ENCODE measurements around the gene WDR45B.

- TF ChIP-seq CTCF (IDR thresholded peaks at IDR 0.05) = no peak
- TF ChIP-seq POLR2A (IDR thresholded peaks at IDR 0.05) = no peak
Measured at GRCh38 chr17:82694647-82695046, 46.4 kb upstream of the WDR45B start.

Data from body of pancreas (tissue), 4 donors.